NCI-H146 treated with DMSO at 0.1 percent for 48 hours (cell line): Measurements from ENCODE around the gene SLC35E1.

Experiments
- DNase-seq: peaks from one replicate; lab custom pipeline; 2025; ENCODE audit not compliant: unreplicated experiment; lab: John Stamatoyannopoulos, UW

SLC35E1 gene

DNA sequence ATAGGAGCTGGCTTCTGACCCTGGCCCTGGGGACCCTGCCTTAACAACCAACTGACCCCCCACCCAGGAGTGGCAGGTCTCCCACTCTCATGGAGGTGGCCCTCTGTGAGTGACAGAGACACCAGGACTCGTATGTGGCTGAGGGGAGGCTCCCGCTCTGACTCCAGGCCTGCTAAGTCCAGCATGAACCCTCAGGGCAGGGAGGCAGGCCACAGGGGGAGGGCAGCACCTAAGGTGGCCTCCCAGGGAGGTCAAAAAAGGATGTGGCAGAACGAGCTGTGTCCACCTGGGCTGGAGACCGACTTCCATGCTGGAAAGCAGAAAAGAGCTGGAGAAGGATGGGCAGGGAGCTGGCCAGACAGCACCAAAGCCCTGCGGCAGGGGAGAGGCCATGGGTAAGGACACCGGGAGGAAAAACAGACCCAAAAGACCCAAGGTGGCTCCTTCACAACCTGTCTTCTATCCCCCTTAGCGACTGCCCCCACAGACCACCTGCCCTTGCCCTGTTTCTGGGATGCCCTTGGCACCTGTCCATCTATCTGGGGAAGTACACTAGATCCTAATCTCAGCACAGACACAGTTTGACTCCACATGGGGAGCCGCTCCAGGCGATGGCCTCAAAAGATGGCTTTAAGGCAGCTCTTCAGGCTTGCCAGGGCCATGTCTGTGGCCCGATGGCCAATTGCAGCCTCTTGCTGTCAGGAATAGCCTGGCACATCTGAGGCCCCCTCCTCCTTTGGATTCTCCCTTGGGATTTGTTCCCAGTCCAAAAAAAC is 10.5 kb upstream of the SLC35E1 start:
- no peak for DNase-seq

DNA sequence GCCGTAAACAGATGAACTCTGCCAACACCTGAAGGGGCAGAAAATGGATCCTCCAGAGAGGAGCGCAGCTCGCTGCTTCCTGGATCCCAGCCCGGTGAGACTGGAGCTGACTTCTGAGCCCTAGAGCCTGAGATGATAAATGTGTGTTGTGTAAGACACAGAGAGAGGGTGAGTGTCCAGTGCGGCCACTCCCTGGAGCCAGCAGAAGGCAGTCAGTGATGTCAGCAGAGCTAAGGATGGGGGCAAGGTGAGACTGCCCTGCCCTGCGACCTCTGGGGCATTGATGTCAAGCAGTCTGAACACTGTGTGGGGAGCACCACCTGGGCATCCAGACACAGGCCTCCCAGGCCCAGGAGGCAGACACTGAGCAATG is 9.7 kb upstream of the SLC35E1 start:
- no peak for DNase-seq

DNA sequence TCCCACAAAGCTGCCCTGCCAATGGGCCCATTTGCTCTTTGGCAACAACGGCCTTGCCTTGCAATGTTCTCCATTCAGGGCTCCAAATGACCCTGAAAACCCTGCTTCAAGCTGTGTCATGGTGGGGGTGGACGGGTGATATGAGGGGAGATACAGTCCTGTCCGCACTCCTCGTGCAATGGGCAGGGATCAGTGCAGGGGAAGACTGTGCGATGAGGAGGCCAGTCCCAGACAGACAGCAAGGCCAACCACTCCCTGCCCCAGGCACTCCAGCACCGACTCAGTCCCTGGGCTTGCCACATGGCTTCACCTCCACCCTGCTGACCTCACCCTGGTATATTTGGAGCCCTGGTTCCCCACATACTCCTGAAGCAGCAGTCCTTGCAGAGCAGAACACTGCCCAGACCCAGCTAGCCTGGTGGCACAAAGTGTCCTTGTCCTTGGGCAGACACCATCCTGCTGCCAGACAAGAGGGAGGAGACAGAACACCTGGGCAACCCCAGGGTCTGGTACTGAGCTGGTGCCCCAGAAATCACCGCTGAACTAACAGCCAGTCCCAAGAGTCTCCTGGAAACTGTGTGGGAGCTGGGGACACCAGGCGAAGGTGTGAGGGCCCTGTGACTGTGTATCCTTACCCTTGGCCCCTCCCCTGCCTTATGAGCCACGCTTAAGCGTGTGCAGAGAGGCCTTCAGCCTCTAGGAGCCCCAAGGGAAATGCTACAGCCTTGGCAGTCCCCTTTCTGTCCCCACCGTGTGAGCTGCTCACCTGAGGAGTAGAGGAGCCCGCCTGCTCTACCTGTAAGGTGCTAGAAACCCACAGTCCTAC is 9.1 kb upstream of the SLC35E1 start:
- DNase-seq: no peak

DNA sequence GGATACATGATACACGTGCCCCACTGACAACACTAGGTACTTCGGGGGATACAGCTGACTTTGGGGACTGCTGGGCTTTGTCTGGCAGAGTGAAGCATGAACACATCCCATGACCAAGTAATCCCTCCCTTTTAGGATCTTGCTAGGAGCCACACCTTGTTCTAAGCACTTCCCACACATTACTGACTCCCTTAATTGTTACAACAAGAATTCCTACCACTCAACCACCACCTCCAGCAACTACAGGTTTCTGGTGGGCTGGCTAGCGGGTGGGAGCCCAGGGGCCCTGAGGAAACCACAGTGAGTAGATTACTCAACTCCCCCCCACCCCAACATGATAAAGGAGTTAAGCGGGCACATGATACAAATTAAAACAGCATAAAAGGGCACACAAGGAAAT is 7.2 kb upstream of the SLC35E1 start:
- no peak for DNase-seq

DNA sequence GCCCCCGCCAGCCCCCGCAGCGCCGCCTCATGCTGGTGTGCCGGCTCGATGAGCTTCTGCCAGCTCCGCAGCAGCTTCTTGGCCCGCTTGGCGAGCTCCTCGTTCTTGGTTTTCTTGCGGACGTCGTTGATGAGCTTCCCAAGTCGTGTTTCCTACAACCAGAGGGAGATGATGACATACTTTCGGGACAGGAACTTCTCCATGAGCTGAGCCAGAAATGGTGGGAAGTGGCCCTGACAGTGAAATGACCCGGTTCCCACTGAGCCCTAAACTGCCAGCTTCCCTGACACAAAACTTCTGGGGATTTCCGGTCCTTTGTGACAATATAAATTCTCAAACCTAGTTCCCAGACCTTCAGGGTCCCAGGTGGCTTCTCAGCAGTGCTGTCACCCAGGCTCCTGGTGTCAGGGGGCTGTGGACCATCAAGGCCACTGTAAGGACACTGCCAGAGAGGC is 5.3 kb upstream of the SLC35E1 start:
- no peak for DNase-seq

DNA sequence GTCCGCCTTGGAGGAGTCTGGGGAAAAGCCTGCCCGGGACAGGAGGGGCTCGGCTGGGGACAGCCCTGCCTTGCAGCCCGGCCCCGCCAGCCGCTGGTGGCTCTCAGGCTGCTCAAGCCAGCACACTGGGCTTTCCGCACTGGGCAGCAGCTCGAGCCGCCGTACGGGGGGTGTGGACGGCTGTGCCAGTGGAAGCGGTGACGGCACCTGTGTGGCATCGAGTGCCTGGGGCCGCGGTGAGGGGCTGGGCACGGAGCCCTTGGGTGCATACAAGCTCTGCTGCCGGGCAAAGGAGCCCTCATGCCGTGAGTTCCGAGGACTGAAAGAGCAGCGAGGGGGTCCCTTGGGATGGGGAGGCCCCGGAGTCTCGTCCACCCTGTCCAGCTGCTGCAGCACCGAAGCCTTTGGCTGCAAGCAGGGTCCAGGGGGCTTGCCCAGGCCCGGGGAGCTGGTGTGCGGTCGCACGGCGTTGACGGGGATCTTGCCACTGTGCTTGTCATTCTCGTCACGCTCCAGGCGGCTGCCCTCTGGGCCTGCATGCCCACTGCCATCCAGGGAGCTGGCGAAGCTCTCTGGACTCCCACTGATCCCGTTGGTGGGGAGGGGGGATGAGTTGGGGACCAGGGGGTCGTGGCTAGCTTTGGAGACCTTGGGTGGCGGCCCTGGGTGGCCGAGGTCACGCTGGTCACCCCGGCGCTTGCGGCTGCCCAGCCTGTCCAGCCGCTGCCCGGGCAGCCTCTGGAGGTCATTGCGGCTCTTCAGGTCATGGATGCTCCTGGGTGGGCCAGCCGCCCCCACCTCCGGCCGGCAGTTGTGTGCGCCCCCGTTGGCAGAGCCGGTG is 4.7 kb upstream of the SLC35E1 start:
- DNase-seq: no peak

DNA sequence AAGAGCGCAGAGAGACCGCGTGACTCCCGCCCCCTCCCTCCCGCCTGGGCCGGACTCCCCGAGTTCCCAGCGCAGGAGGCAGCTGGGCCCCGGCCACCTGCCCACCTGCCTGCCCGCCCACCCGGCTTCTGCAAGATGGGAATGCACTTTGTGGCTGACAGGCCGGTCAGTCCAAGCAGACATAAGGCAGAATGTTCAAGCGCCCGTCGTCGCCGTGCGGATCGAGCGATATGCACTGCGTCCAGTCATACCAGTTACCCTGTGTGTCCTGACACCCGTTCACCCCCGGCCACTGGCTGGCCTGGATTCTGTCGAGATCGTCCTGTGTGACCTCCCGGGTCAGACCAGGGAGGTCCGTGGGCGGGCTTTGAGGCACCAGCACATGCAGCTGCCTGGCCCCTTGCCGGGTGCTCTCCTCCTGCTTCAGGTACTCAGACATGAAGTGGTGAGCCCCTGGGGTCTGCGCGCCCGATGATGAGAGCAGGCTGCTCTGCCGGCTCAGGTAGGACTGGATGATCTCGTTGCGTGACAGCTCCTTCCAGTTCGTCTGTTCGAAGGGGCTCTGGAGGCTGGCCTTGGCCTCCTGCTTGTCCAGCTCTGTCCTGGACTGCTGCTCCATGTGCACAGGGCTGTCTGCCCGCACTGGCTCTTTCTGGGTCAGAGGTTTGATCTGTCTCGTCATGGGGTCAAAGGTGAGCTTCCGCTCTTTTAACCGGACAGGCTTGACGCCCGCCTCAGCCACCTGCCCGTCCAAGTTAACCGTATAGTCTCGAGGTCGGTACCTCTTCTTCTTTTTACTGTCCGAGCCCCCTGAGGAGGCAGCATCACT is 3.9 kb upstream of the SLC35E1 start:
- no peak for DNase-seq

DNA sequence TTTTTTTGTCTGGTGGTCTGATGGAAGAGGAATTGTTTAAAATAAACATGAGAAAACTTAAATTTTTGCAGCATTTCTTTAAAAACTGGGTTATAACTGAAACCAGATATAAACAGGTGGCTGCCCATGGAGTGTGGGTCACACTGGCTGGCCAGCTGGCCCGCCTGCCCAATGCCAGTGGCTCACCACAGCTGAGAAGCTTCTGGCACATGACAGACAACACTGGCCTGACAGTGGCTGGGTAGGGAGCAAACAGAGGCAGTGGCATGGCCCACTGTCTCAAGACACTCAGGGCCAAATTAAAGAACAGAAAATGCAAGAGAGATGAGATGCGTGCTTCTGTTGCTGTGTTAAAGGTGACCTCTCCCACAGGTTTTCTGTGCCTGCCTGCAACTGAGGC is 3.1 kb upstream of the SLC35E1 start:
- no peak for DNase-seq

DNA sequence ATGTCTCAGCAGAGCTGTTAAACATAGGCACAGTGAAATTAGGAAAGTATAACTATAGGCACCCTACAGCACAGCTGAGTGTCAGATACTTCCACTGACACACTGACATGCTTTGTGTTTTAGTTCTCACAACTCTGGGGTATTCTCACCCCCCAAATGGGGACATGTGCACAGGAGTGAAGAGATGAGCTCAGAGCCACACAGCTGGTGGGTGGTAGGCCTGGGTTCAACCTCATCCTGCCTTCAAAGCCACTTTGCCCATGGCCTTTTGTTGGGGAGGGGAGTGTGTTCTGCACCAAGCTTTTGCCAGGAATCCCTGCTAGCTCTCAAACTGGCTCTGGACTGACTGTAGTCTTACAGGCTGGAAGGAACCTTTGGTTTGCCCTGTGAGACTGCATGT is 1.7 kb upstream of the SLC35E1 start:
- DNase-seq: no peak

DNA sequence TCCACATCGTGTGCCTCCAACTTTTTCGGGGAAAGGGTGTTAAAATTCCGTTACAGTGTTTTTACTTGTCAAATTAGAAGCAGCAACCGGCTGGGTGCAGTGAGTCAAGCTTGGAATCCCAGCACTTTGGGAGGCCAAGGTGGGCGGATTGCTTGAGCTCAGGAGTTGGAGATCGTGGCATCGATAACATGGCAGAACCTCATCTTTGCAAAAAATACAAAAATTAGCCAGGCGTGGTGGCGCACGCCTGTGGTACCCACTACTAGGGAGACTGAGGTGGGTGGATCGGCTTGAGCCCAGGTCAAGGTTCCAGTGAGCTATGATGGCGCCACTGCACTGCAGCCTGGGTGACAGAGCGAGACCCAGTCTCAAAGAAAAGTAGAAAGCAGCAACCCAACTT is 1.1 kb upstream of the SLC35E1 start:
- no peak for DNase-seq

DNA sequence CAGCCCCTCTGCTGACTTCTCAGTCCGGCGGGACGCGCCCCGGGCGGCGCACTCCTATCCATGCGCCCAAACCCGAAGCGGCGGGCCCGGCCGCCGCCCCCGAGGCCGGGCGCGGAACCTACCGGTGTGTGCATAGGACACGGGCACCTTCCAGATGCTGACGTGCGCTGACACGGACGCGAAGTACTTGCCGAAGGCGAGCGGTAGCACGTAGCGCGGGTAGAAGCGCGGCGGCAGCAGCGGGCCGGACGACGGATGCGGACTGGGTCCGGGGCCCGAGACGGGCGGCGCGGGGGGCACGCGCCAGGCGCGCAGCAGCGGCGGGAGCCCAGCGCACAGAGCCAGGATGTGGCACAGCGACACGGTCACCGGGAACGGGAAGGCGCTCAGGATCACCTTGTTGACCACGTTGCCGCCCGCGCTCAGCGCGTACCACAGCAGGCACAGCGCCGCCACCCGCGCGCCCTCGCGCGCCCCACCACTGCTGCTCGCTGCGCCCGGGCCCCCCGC is 338 bp downstream of the SLC35E1 start:
- no peak for DNase-seq

DNA sequence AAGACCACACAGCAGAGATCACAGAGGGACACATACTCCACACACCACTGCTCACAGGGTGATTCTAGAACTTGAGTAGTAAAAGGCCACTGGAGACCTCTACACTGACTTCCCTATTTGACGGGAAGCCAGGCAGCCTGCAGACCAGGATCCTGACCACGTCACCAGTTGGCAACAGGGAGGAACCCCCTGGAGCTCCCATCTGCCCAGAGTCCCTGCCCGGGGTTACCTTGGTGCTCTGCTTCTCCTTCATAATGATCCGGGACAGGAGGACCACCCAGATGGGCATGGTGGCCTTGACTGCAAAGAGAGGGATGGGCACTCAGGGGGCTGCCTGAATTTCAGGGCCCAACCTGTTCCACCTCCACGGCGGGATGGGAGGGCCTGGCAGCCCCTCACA is 932 bp downstream of the SLC35E1 start:
- no peak for DNase-seq

DNA sequence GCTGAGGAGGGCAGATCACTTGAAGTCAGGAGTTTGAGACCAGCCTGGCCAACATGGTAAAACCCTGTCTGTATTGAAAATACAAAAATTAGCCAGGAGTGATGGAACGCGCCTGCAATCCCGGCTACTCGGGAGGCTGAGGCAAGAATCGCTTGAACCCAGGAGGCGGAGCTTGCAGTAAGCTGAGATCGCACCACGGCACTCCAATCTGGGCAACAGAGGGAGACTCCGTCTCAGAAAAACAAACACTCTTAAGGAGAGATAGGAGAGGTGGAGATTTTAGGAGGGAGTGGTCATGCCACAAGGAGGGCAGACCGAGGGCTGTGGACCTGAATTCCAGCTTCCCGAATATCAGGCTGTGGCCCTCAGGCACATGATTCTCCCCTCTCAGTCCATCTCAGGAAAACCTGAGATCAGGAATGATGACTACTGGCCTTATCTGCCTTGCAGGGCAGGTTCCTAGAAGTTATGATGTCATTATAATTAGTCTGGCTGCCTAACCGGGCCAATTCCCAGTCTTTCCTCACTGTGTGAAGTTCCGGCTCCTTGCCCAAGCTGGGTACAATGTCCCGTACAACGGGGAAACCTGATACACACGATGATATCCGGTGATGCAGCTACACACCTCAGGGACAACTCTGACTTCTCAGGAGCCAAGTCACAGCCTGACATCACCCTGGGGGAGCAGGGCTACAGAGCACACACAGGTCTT is 2.5 kb downstream of the SLC35E1 start:
- no peak for DNase-seq

DNA sequence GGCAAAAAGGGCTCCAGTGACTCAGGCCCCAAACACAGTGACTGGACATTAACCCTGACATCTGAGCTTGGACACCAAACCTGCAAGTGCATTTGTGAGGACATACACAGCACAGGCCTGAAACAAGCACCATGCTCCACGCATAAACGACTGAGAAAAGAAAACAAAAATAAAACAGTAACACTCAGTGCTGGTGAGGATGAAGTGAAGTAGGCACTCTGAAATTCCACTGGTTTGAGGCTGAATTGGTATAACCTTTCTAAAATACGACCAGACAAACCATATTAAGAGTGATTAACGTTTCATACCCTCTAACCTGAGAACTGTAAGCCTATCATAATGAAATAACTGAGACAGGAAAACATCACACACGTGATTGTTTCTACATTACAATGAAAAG is 5.5 kb downstream of the SLC35E1 start:
- no peak for DNase-seq

DNA sequence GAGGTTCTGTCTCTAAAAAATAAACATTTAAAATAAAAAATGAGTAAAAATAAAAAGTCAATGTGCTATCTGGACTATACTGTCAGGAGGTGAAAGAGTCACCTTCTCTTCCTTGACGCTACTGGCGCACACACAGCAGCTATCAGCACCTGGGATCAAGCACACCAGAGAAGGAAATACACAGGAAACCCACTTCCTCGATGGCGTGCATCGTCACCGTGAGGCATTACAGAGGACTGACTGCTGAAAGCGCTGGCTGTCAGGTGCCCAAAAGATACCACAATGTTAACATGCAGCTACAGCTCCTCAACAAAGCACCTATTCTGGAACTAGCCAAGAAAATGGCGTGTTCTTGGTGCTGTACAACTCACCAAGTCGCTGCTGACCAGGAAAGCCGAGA is 6.1 kb downstream of the SLC35E1 start:
- DNase-seq: no peak

DNA sequence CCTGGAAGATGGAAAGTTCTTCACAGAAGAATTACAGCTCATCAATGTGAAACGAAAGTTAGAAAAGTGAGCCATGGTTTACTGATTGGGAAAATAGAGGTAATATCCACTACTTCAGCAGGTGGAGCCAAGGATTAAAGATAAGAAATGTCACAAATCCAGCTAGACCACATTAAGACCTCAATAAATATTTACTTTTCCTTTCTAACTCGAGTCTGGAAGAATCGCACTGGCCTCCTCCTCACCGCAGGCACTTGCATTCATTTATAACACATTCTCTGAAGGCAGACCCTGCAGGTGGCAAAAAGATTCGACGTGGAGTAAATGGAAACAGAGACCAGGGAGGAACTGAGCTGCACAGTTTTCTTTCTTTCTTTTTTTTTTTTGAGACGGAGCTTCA is 7.4 kb downstream of the SLC35E1 start:
- DNase-seq: no peak

DNA sequence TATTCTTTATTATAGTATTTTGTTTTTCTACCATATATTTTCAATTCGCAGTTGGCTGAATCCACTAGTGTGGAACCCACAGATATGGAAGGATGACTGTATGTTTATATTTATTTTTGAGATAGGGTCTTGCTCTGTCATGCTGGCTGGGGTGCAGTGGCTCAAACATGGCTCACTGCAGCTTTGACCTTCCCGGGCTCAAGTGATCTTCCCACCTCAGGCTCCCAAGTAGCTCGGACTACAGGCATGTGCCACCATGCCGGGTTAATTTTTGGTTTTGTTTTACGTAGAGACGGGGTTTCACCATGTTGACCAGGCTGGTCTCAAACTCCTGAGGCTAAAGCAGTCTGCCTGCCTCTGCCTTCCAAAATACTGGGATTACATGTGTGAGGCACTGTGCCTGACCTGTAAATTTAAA is 9.6 kb downstream of the SLC35E1 start:
- no peak for DNase-seq

DNA sequence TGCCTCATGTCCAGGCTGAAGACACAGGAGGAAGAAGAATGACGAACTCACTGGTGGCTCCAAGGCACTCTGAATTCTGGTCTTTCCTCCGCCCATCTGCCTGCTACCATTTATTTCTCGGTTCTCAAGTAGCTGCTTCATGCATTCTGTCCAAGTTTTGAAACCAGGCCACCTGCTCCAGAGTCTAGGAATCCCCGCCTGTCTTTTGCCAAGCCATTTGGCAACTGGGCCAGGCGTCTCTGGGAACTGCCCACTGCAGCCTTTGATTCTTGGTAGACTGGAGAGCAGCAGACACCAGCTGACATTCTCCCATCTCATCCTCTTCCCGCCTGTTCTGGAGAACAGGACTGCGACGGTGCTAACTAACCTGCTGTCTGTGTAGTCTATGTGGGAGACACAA is 10.8 kb downstream of the SLC35E1 start:
- no peak for DNase-seq

DNA sequence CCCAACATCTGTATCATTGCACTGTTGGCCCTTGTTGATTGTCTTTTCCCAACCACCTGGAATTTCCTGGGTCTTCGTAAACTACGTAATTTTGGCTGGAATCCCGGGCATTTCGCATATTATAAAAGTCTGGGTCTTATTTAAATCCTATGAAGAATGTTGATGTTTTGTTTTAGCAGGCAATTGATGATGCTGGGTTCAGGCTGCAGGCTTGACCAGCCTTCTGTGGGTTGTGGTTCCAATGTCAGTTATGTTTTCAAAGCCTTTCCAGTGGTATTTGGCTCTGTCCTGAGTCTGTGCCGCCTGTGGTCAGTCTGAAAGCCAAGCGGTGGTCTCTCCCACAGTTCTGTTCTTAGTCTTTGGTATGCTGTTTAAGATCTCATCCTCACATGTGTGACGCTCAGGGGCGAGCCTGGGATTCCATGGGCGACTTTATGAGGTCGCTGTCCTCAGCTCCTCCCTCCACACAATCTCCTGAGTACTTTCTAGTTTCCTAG is 12.4 kb downstream of the SLC35E1 start:
- no peak for DNase-seq

DNA sequence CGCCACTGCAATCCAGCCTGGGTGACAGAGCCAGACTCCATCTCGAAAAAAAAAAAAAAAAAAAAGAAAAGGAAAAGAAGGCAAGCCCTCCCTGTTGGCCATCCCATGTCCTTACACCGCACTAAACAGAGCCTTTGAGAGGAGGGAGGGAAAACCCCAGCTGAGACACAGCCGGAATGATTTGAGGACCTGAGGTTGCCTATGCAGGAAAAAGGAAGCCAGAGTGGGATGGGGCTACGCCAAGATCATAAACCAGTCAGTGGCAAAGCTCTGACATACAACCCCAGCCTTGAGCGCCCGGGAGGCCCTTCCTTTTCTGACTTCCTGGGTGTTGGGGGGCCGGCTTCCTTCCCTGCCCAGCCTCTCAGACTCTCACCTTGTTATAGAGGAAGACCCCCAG is 17.4 kb downstream of the SLC35E1 start:
- DNase-seq: no peak
